AG09309 (cell line): ENCODE data around the gene SEPTIN12.
A peak's percentile ranks its signal among the peaks of the same experiment; 100 is the strongest.

Experiments used
- DNase-seq: peaks from one replicate; pipeline ENCODE4 v3.0.0-alpha.2; 2010; ENCODE audit warnings: low read depth
- H3K4me3 ChIP-seq: 2 replicates; pipeline ENCODE4 v1.5.1; 2011; ENCODE audit warnings: mild to moderate bottlenecking, low read depth, low read length, moderate library complexity; ENCODE audit not compliant: control insufficient read depth
- CTCF ChIP-seq: IDR thresholded peaks from 2 replicates; pipeline ENCODE4 v1.5.1; 2011; ENCODE audit warnings: mild to moderate bottlenecking, low read depth, low read length, inconsistent platforms; ENCODE audit not compliant: insufficient read depth, control insufficient read depth; ENCODE audit errors: missing control alignments

The SEPTIN12 gene

GRCh38 chr16:4767872-4768548, 20.1 kb downstream of the SEPTIN12 start:
- H3K4me3 ChIP-seq: peak overlapping the region; percentile 37
- TF ChIP-seq CTCF: no peak
- no peak for DNase-seq

- DNase-seq: peak; percentile 82
- peak within 1 kb of the TSS; percentile 87 for H3K4me3 ChIP-seq
- no peak for TF ChIP-seq CTCF
Observed at GRCh38 chr16:4766875-4767628, 21.1 kb downstream of the SEPTIN12 start, which contains the start of gene ZNF500. TSS of gene ZNF500 (minus strand) at chr16:4767162. CDS start at chr16:4765978, 1,184 bp downstream.

GRCh38 chr16:4765511-4766474, 22.4 kb downstream of the SEPTIN12 start:
- no peak for TF ChIP-seq CTCF

GRCh38 chr16:4763791-4764190, 24.4 kb downstream of the SEPTIN12 start:
- no peak for DNase-seq
- TF ChIP-seq CTCF: no peak
- no peak overlapping the region for H3K4me3 ChIP-seq

More at GRCh38 chr16:4765511-4766474, 22.4 kb downstream of the SEPTIN12 start:
- DNase-seq: no peak
- peak overlapping the region; percentile 87 for H3K4me3 ChIP-seq

- DNase-seq: no peak
- no peak overlapping the region for H3K4me3 ChIP-seq
- no peak for TF ChIP-seq CTCF
Observed at GRCh38 chr16:4762205-4762604, 25.9 kb downstream of the SEPTIN12 start.

- DNase-seq: no peak
- no peak for TF ChIP-seq CTCF
- no peak overlapping the region for H3K4me3 ChIP-seq
Observed at GRCh38 chr16:4760221-4760910, 27.8 kb downstream of the SEPTIN12 start.
